ENCODE measurements around the gene C2orf78. TPM values are rescaled to one million over a fixed set of nuclear protein-coding genes. Genes with fewer than 3 reads are reported as not detected.
A peak's percentile ranks its signal among the peaks of the same experiment; 100 is the strongest.

The C2orf78 gene
- polyA plus RNA-seq, 1 of the 3 experiments (the other 2 are of a cell fraction), result 0.02 TPM

DNA sequence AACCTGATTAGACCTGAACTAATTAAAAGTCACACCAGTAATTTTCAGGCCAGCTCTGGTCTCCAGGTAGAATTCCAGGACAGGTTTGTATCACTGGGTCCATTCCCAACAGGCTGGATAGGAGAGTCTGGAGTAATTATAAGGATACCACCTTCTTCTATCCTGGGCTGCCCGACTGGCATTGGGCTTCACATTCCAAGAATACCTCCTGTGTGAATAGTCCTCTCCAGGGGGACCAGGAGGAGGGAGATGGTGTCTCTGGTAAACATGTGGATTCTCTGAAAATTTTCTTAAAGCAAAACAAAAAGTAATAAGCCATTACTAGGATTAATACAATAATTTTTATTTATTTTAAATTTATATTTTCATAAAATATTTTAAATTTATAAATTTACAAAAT is 21.4 kb upstream of the C2orf78 start:
- Histone ChIP-seq H3K4me2 (no peak overlapping the region), H3K27ac (ENCODE audit: low read depth in 2 of 2, low read length in 1 of 2) (no peak overlapping the region), H3K9ac (no peak overlapping the region), H3K27me3 (ENCODE audit: insufficient read depth) (no peaks in the 10 kb centered on the region), H3K36me3 (replicated peaks in 1 of 2; ENCODE audit: control insufficient read depth in 1 of 2, insufficient read depth in 2 of 2, low read length in 1 of 2) (peaks cover 44 to 49% of the 10 kb centered on the region in 2 experiments), H2AFZ (ENCODE audit: low read depth) (no peak overlapping the region), H3K4me1 (ENCODE audit: control insufficient read depth in 1 of 2, insufficient read depth in 2 of 2, low read depth in 1 of 2, low read length in 1 of 2) (peaks cover 4 to 6% of the 10 kb centered on the region in 2 experiments; a peak in 2 of 4 replicates), H4K20me1 (ENCODE audit: insufficient read depth) (no peaks in the 10 kb centered on the region), H3K4me3 (ENCODE audit: low read depth in 2 of 2, low read length in 1 of 2) (no peak overlapping the region), H3K9me2 (no peaks in the 10 kb centered on the region), H3K9me3 (no peaks in the 10 kb centered on the region), H3F3A (replicated peaks; ENCODE audit: insufficient read depth) (peaks cover 5% of the 10 kb centered on the region), H3K79me2 (ENCODE audit: insufficient read depth) (0 out of 2 replicates have a peak, but pooled peaks cover 1% of the 10 kb centered on the region)
- TF ChIP-seq TCF12 (IDR thresholded peaks at IDR 0.05) (peak; percentile 44; the same call in 1 of the 2 replicates), GATA2 (CRISPR knock-in tag; IDR thresholded peaks at IDR 0.05) (no peak), FOSL2 (IDR thresholded peaks at IDR 0.05; ENCODE audit: borderline replicate concordance, low read depth) (0 out of 2 replicates have a peak, but pooled peaks have one; percentile 6)
- CTCF ChIA-PET, result interaction anchor here (1.7 to 1.9 kb wide), 2 partner anchors 17 to 18 kb away, joined by 5 to 6 read pairs; partner anchors contain the start of gene DUSP11
- POLR2A ChIA-PET, result no interaction called here
- 31% methylated on average over 1 of the region's 1 CpG for WGBS (ENCODE audit: low lambda C conversion rate)
- DNase-seq, result no peak

DNA sequence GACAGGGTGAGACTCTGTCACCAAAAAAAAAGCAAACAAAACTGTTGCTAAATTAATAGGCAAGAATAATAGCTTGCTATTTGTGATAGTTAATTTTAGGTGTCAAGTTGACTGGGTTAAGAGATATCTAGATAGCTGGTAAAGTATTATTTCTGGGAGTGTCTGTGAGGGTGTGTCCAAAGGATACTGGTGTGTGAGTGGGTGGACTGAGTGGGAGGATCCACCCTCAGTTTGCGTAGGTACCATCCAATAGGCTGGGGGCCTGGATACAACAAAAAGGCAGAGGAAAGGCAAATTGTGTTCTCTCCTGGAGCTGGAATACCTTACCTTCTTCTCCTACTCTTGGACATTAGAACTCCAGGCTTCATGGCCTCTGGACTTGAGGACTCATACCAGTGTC is 19.0 kb upstream of the C2orf78 start:
- POLR2A ChIA-PET, result no interaction called here
- TF ChIP-seq, protein P1, sequence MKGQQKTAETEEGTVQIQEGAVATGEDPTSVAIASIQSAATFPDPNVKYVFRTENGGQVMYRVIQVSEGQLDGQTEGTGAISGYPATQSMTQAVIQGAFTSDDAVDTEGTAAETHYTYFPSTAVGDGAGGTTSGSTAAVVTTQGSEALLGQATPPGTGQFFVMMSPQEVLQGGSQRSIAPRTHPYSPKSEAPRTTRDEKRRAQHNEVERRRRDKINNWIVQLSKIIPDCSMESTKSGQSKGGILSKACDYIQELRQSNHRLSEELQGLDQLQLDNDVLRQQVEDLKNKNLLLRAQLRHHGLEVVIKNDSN (IDR thresholded peaks at IDR 0.05; ENCODE audit: borderline replicate concordance, low read depth), result no peak
- TF ChIP-seq, protein P2, sequence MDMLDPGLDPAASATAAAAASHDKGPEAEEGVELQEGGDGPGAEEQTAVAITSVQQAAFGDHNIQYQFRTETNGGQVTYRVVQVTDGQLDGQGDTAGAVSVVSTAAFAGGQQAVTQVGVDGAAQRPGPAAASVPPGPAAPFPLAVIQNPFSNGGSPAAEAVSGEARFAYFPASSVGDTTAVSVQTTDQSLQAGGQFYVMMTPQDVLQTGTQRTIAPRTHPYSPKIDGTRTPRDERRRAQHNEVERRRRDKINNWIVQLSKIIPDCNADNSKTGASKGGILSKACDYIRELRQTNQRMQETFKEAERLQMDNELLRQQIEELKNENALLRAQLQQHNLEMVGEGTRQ (IDR thresholded peaks at IDR 0.05; ENCODE audit: borderline replicate concordance, low read depth, low read length), result no peak
- TF ChIP-seq CTCF (IDR thresholded peaks at IDR 0.05) (no peak), GABPA (IDR thresholded peaks at IDR 0.05; ENCODE audit: low read depth) (no peak), RFX5 (IDR thresholded peaks at IDR 0.05; ENCODE audit: low read length) (no peak), FOXJ3 (CRISPR knock-in tag; IDR thresholded peaks at IDR 0.05) (no peak), RCOR1 (IDR thresholded peaks at IDR 0.05; ENCODE audit: low read length) (no peak), ELF1 (IDR thresholded peaks at IDR 0.05) (no peak), GATA2 (CRISPR knock-in tag; IDR thresholded peaks at IDR 0.05) (no peak), FOXM1 (IDR thresholded peaks at IDR 0.05; ENCODE audit: low read depth) (no peak), JUND (IDR thresholded peaks at IDR 0.05) (no peak), CHD2 (IDR thresholded peaks at IDR 0.05; ENCODE audit: low read length, partially characterized antibody) (no peak), MXI1 (IDR thresholded peaks at IDR 0.05; ENCODE audit: low read depth, low read length) (no peak), TAF1 (IDR thresholded peaks at IDR 0.05; ENCODE audit: borderline replicate concordance, low read depth, low read length) (no peak)
- peaks cover 59 to 62% of the 10 kb centered on the region in 2 experiments for H3K36me3 ChIP-seq (replicated peaks in 1 of 2; ENCODE audit: control insufficient read depth in 1 of 2, insufficient read depth in 2 of 2, low read length in 1 of 2)

More for the DNA sequence above, 19.0 kb upstream of the C2orf78 start:
- H3K4me2 ChIP-seq, result no peak overlapping the region
- no peak overlapping the region for H2AFZ ChIP-seq (ENCODE audit: low read depth)
- no peaks in the 10 kb centered on the region for H3K27me3 ChIP-seq (ENCODE audit: insufficient read depth)
- CTCF ChIA-PET, result no interaction called here
- no peaks in the 10 kb centered on the region for H4K20me1 ChIP-seq (ENCODE audit: insufficient read depth)
- H3K9me2 ChIP-seq, result no peaks in the 10 kb centered on the region
- peaks cover 5% of the 10 kb centered on the region for H3F3A ChIP-seq (replicated peaks; ENCODE audit: insufficient read depth)
- H3K79me2 ChIP-seq (ENCODE audit: insufficient read depth), result peaks cover 6% of the 10 kb centered on the region; the same call in 1 of the 2 replicates
- H3K9ac ChIP-seq, result no peak overlapping the region
- WGBS (ENCODE audit: low lambda C conversion rate), result 87% methylated on average over 1 of the region's 1 CpG
- no peak for DNase-seq
- H3K9me3 ChIP-seq, result no peaks in the 10 kb centered on the region
- no peak overlapping the region for H3K27ac ChIP-seq (ENCODE audit: low read depth in 2 of 2, low read length in 1 of 2)
- no peak overlapping the region for H3K4me3 ChIP-seq (ENCODE audit: low read depth in 2 of 2, low read length in 1 of 2)
- H3K4me1 ChIP-seq (ENCODE audit: control insufficient read depth in 1 of 2, insufficient read depth in 2 of 2, low read depth in 1 of 2, low read length in 1 of 2), result no peaks in the 10 kb centered on the region
